ENCODE data around the gene TPR.

DNA sequence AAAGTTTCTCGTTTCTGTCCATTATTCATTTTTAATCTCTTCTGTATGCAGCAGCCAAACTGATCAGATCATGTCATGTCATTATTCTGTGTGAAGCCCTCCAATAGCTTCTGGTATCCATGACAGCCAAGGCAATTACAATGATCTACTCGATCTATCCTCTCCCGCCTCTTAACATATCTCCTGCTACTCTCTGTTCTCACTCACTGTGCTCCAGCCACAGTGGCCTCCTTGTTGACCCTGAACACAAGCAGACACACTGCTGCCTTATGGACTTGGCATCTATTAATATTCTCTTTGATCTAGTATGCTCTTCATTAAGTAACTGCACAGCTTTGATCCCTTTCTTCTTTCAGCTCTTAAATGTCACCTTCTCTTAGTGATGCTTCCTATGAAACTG is 59.5 kb downstream of the TPR start:
- no peak for TF ChIP-seq CTCF (IDR thresholded peaks at IDR 0.05)
- TF ChIP-seq EZH2 (IDR thresholded peaks at IDR 0.05): no peak
- no peak for TF ChIP-seq EZH2phosphoT487 (IDR thresholded peaks at IDR 0.05)
